ENCODE measurements around the gene ZBTB24.

Gene ZBTB24

DNA sequence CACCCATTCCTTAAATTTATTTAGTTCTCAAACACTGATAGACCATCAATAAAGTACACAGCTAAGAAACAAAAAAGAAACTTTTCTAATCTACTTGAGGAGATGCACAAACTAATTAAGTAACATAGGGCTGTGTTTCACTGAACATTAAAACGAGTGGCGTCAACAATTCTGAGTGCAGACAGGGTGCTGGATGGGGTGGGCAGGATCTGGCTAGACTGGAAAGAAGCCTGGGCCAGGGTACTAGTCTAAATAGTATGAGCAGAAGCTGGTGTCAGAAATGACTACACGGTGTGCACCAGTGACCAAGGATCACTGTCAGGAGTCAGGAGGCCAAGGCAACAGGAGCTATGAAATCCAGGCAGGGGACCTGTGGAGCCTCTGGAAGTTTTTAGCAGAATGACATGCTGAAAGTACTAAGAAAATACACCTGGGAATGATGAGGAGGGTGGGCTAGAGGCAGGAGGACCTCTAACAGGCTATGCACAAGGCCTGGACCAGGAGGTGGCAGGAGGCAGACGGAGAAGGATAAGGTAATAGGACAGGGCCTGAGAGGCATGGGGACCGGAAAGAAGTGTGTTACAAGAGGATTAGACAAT, 13.3 kb downstream of the ZBTB24 start:
- TF ChIP-seq GATA2 (IDR thresholded peaks at IDR 0.05; ENCODE audit: low read depth, low read length) (no peak), GATA3 (IDR thresholded peaks at IDR 0.05; ENCODE audit: low read depth, low read length) (no peak)

DNA sequence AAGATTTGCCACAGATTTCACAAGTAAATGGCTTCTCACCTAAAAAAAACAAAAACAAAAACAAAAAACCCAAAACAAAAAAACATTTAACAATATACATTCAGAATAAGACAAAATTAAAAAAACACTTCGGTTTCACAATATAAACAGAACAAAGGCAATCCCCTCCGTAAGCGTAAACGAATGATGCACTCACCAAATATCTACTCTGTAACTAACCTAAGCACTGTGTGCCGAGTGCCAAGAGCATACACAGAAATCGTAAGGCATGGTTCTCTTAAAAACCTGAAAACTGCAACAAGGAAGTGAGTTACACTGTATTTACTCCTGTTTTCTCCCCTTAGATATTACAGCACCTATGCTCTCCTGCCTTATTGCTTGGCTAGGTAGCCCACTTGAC, 15.3 kb downstream of the ZBTB24 start:
- no peak for TF ChIP-seq GATA2 (IDR thresholded peaks at IDR 0.05; ENCODE audit: low read depth, low read length)
- no peak for TF ChIP-seq GATA3 (IDR thresholded peaks at IDR 0.05; ENCODE audit: low read depth, low read length)

DNA sequence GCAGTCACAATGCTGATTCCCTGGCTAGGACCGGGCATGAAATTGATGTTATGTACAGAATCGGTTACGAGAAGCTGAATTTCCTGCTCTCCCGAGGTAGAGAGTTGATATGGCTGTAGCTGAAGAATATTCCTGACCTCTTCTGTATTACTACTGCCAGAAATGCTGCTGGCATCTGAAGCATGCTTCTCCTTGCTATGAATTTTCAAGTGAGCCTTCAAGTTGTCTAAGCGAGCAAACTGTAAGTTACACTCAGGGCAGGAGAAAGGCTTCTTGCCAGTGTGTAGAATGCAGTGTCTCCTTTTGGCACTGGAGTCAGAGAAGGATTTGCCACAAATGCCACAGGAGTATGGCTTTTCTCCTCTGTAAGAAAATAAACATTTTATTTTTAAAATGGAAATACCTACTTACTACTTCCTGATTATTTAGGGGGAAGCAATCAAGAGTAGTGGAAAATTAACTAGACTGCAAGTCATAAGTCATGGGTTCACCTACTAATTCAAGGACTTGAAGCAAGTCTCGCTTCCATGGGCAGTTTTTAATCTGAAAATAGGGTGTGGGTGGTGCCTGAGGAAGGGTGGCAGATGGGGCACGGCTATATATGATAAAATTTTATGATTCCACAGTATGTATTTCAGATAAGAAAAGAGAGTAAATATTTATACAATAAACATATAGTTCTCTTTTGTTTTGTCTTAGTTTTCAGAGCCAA, 16.7 kb downstream of the ZBTB24 start:
- TF ChIP-seq GATA3 (IDR thresholded peaks at IDR 0.05; ENCODE audit: low read depth, low read length) (no peak), GATA2 (IDR thresholded peaks at IDR 0.05; ENCODE audit: low read depth, low read length) (no peak)

DNA sequence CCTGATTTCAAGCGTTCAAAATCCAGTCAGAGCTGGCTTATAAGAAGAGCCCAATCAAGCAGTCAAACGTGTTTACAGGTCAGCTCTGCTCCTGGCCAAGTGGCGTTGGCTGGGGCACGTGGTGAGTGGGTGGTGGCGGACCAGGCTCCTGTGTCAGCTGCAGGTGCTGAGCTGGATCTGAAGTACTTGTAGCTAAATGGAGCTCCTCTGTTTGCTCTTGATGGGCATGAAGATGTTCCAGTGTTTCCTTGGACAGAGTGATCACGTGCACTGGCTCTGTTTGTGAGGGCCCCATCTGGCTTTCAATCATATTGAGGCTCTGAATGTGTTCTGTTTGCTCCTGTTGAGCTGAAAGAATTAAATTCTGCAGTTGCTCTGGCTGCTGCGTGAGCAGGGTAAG, 17.2 kb downstream of the ZBTB24 start:
- TF ChIP-seq GATA2 (IDR thresholded peaks at IDR 0.05; ENCODE audit: low read depth, low read length) (no peak), GATA3 (IDR thresholded peaks at IDR 0.05; ENCODE audit: low read depth, low read length) (no peak)

DNA sequence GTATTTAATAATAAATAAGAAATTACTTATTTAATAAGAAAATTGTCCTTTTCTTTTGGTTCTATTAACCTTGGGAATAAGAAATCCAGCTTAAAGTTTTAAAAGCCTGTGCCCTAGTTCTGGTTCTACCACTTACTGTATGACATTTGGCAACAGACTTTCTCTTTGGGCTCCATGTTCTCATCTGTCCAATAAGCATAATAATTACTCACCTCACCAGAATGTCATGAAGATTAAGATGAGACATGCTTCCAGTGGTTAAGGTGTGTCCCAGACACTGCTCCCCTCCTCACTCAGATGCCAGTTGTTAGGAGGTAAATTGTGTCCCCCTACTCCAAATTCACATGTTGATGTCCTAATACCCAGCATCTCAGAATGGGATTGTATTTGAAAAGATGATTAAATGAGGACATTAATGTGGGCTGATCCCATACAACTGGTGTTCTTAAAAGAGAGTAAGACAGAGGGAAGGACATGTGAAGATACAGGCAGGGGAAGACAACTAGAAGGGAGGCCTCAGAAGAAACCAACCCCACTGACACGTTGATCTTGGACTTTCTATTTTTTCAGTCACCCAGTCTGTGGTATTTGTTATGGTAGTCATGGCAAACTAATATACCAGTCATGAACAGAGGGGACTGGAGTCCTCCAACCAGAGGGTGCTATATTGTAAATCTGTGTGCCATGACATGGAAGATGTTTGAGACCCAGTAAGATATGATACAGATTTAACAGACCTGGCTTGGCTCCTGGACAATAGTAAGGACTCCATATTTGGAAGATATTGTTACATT, 21.1 kb downstream of the ZBTB24 start:
- no peak for TF ChIP-seq GATA3 (IDR thresholded peaks at IDR 0.05; ENCODE audit: low read depth, low read length)
- no peak for TF ChIP-seq GATA2 (IDR thresholded peaks at IDR 0.05; ENCODE audit: low read depth, low read length)

DNA sequence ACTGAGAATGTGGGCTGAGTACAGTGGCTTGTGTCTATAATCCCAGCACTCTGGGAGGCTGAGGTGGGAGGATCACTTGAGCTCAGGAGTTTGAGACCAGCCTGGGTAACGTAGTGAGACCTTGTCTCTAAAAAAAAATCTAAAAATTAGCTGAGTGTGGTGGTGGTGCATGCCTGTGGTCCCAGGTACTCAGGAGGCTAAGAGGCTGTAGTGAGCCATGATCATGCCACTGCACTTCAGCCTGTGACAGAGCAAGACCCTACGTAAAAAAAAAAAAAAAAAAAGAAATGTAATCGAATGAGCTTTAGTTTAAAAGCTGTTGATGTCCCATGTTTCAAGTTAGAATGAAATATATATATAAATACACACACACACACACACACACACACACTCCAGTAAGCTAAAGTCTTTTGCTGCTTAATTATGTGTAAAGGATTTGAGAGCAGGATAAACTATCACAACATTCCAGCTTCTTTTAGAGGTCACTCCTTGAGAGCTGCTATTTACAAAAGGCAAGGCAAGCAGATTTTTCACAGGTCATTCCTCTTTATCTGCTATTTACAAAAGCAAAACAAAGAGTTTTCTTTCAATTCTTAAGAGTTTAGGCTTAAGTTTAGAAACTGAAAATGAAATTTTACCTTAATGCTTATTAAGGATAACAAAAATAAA, 22.7 kb downstream of the ZBTB24 start:
- TF ChIP-seq GATA2 (IDR thresholded peaks at IDR 0.05; ENCODE audit: low read depth, low read length), result no peak
- TF ChIP-seq GATA3 (IDR thresholded peaks at IDR 0.05; ENCODE audit: low read depth, low read length), result no peak

DNA sequence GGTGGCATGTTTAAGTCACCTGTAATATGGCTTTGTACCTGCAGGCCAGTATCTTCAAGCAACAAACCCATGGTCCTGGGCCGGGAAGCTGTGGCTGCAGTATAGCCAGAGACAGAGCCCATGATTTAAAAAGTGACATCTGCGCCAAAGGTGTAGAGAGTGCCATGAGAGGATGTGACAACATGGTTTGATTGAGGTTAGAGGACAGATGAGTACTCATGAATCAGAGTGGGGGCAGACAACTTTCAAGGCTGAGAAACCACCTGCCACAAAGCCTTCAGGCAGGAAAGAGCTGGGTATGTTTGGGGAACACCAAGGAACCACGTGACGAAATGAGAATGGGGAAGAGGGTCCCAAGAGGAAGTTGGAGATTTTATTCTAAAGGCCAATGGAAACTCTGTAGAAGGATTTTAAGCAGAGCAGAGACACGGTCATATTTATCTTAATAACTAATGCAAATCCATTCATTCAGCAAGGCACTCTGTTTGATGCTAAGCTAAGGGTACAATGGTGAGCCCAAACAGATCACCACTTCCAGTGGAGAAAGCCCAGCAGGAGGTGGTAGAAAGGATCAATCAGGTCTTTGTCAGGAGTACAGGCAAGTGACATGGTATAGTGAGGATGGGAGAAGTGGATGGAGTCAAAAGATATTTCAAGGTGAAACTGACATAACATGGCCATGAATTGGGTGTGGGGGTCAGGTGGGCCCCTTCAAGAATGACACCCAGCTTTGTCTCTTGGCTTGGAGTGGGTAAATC, 24.1 kb downstream of the ZBTB24 start:
- TF ChIP-seq GATA3 (IDR thresholded peaks at IDR 0.05; ENCODE audit: low read depth, low read length) (no peak), GATA2 (IDR thresholded peaks at IDR 0.05; ENCODE audit: low read depth, low read length) (no peak)

DNA sequence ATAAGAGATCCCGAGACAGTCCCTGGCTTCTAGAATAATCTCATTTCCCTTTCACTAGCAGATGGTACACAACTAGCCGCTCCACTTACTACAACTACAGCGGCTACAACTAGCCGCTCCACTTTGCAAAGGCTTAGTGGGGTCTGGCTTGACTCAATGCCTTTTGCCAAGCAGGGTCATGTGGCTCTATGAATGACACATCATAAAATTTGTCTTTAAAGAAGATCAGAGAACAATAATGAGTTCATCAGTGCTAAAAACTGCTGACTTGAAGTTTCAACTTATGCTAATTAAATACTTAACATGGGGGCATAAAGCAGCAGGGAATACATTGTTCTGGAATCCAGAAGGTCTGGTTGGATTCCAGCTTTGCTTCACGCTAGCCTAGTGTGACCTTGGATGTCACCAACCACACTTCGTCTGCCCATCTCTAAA, 25.4 kb downstream of the ZBTB24 start:
- TF ChIP-seq GATA3 (IDR thresholded peaks at IDR 0.05; ENCODE audit: low read depth, low read length) (no peak), GATA2 (IDR thresholded peaks at IDR 0.05; ENCODE audit: low read depth, low read length) (no peak)

DNA sequence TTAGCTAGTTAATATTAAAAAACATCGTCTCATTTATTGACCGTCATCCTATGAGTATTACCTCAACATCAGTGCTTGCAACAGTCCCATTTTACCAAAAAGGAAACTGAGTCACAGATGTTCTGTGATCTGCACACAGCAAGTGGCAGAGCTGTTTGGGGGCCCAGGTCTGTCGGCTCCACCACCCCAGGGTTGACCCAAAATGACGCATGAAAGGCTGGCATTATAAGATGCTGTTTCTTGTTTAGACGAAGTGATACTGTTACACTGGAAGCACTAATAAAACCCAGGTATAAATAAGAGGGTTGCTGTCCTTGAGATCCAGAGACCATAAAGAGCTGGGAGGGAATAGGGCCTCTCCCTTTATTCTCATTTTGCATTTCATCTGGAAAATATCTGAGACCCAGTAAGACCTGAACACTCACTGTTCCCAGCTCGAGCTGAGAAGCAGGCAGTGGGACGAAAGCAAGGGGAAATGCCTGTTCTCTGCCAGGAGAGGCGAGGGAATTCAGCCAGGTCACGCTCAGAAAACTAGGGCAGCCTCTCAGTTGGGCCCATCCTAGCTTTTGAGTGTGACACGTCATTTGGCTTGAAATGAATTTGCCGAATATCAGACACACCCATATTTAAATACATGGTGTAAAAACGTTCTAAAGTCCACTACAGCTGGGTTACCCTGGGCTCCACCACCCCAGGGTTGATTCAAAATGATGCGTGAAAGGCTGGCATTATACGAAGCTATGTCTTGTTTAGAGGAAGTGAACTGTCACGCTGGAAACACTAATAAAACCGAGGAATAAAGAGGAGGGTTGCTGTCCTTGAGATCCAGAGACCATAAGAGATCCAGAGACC, 26.1 kb downstream of the ZBTB24 start:
- TF ChIP-seq GATA2 (IDR thresholded peaks at IDR 0.05; ENCODE audit: low read depth, low read length) (no peak), GATA3 (IDR thresholded peaks at IDR 0.05; ENCODE audit: low read depth, low read length) (no peak)

DNA sequence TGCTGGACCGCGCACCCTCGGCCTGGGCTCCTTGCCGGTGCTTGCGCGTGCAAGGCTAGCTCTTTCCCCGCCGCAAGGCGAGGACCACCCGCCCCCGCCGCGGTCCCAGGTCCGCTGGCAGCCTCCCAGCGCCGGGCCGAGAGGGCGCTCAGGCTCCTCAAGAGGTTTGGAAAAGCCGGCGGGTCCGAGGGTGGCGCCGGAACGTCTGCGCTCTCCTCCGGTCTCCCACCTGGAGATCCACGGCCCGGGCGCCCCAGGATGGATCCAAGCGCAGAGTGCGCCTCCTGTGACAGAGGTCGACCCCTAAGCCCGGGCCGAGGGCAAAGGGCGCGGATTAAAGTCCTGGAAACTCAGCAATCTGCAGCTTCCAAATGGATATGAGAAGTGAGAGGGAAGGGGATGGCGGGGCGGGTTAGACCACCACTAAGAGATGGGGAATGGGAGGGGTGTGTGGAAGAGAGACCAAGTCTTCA, 26.9 kb downstream of the ZBTB24 start:
- TF ChIP-seq GATA2 (IDR thresholded peaks at IDR 0.05; ENCODE audit: low read depth, low read length), result no peak
- TF ChIP-seq GATA3 (IDR thresholded peaks at IDR 0.05; ENCODE audit: low read depth, low read length), result no peak

DNA sequence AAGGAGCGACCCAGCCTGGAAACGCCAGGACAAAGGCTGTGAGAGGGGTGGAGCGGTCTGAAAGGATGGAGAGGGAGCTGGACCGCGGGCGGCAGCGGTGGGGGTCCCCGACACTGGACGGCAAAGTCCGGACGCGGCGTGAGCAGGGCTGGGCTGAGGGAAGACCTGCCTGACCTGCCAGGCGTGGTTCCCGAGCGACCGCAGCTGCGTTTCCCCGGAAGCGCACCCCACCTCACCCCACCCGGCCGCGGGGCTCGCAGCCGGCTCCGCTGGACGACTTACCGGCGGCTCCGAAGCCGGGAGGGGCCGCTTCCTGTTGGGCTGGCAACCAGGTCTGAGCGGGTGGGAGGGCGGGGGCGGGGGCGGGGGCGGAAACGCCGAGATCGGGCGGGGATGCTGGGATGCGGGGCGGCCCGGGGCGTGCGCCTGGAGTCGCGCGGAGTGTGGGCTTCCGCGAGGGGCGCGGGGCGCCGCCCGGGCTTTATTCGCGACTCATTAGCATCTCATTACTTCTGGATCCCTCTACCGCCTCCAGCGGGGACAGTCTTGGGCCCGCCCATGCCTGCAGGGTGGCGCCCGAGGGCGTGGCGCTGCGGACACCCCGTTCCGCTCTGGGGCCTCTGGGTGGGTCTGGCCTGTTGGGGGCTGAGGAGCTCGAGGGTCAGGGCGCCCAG, 27.4 kb downstream of the ZBTB24 start, which contains the start of gene MICAL1:
Gene MICAL1, minus strand, starts transcription at position 336 of the 674 bp plus-strand sequence. CDS start 1,576 bp downstream, outside the sequence.
- TF ChIP-seq GATA2 (IDR thresholded peaks at IDR 0.05; ENCODE audit: low read depth, low read length), result no peak
- TF ChIP-seq GATA3 (IDR thresholded peaks at IDR 0.05; ENCODE audit: low read depth, low read length), result no peak
